WTC11 (cell line): ENCODE measurements around the gene RAMACL. TPM values are rescaled to one million over a fixed set of nuclear protein-coding genes. Genes with fewer than 3 reads are reported as not detected.

Experiments used
- ATAC-seq: fragments of 200-7000 bp; cut with Tn5 transposase; 2 replicates; pipeline ENCODE4 v1.10.0; 2021; ENCODE audit warnings: mild to moderate bottlenecking, moderate library complexity
- CTCF ChIA-PET: fragments of 300-600 bp; sonication (Branson Sonifier 250); formaldehyde crosslinking; loops from one replicate; lab custom pipeline; 2021; ENCODE audit warnings: antibody characterized with exemption; lab: Charles Lee
- POLR2A ChIA-PET: fragments of 350-600 bp; sonication (Branson Sonifier 250); formaldehyde crosslinking; loops from one replicate; lab custom pipeline; 2021; ENCODE audit warnings: antibody characterized with exemption; lab: Charles Lee
- DNase-seq: peaks from one replicate; pipeline ENCODE4 v3.0.0; 2021; ENCODE audit warnings: low spot score
- H3K27ac Mint-ChIP-seq: 2 replicates; pipeline ENCODE4 v1.8.0; 2021; ENCODE audit warnings: mixed read lengths
- H3K27me3 Mint-ChIP-seq: 2 replicates; pipeline ENCODE4 v1.8.0; 2021; ENCODE audit warnings: low read depth, mild to moderate bottlenecking, moderate library complexity, mixed read lengths
- H3K36me3 Mint-ChIP-seq: 2 replicates; pipeline ENCODE4 v1.8.0; 2021; ENCODE audit warnings: mixed read lengths
- H3K4me1 Mint-ChIP-seq: 2 replicates; pipeline ENCODE4 v1.8.0; 2022; ENCODE audit warnings: mixed read lengths
- H3K4me3 Mint-ChIP-seq: 2 replicates; pipeline ENCODE4 v1.8.0; 2021; ENCODE audit warnings: mild to moderate bottlenecking, moderate library complexity, mixed read lengths
- H3K9me3 Mint-ChIP-seq: 2 replicates; pipeline ENCODE4 v1.8.0; 2021; ENCODE audit warnings: mixed read lengths
- CTCF ChIP-seq: fragments of 200-600 bp; IDR thresholded peaks from 2 replicates; pipeline ENCODE4 v1.8.0; 2022; ENCODE audit warnings: antibody characterized with exemption
- FOXP1 ChIP-seq: sonication (generic); formaldehyde crosslinking; IDR thresholded peaks from 2 replicates; pipeline ENCODE4 v1.8.0; 2022; ENCODE audit warnings: missing genetic modification reagents, mild to moderate bottlenecking, moderate library complexity, borderline replicate concordance
- FOXP4 ChIP-seq: sonication (generic); formaldehyde crosslinking; IDR thresholded peaks from 2 replicates; pipeline ENCODE4 v1.8.0; 2022; ENCODE audit warnings: mild to moderate bottlenecking, missing genetic modification reagents
- IRF1 ChIP-seq: sonication (generic); formaldehyde crosslinking; IDR thresholded peaks from 2 replicates; pipeline ENCODE4 v1.8.0; 2023; ENCODE audit warnings: missing genetic modification reagents
- JUN ChIP-seq: sonication (generic); formaldehyde crosslinking; IDR thresholded peaks from 2 replicates; pipeline ENCODE4 v1.8.0; 2023; ENCODE audit warnings: mild to moderate bottlenecking, missing genetic modification reagents
- KAT7 ChIP-seq: sonication (generic); formaldehyde crosslinking; IDR thresholded peaks from 2 replicates; pipeline ENCODE4 v1.8.1; 2023; ENCODE audit warnings: missing genetic modification reagents, mild to moderate bottlenecking, borderline replicate concordance
- MAX ChIP-seq: sonication (generic); formaldehyde crosslinking; IDR thresholded peaks from 2 replicates; pipeline ENCODE4 v1.8.0; 2022; ENCODE audit warnings: mild to moderate bottlenecking, missing genetic modification reagents
- NFATC4 ChIP-seq: fragments of 250-450 bp; sonication (Bioruptor Pico); IDR thresholded peaks from 2 replicates; pipeline ENCODE4 v1.9.0; 2021; ENCODE audit warnings: mild to moderate bottlenecking
- NR1H2 ChIP-seq: sonication (generic); formaldehyde crosslinking; IDR thresholded peaks from 2 replicates; pipeline ENCODE4 v1.9.0; 2021; ENCODE audit warnings: mild to moderate bottlenecking, moderate library complexity, missing genetic modification reagents
- PRRX2 ChIP-seq: fragments of 250-450 bp; sonication (Bioruptor Pico); IDR thresholded peaks from 2 replicates; pipeline ENCODE4 v1.8.0; 2021; ENCODE audit warnings: mild to moderate bottlenecking
- TCF7 ChIP-seq: sonication (generic); formaldehyde crosslinking; IDR thresholded peaks from 2 replicates; pipeline ENCODE4 v1.8.0; 2022; ENCODE audit warnings: mild to moderate bottlenecking, low read depth, missing genetic modification reagents, moderate library complexity
- TEAD1 ChIP-seq: sonication (generic); formaldehyde crosslinking; IDR thresholded peaks from 2 replicates; pipeline ENCODE4 v1.8.0; 2022; ENCODE audit warnings: mild to moderate bottlenecking, missing genetic modification reagents
- TEAD4 ChIP-seq: sonication (generic); formaldehyde crosslinking; IDR thresholded peaks from 2 replicates; pipeline ENCODE4 v1.8.0; 2022; ENCODE audit warnings: mild to moderate bottlenecking, missing genetic modification reagents
- ZMAT4 ChIP-seq: fragments of 250-450 bp; sonication (Bioruptor Pico); IDR thresholded peaks from 2 replicates; pipeline ENCODE4 v1.9.0; 2021; ENCODE audit warnings: mild to moderate bottlenecking
- ZNF138 ChIP-seq: sonication (generic); formaldehyde crosslinking; conservative IDR thresholded peaks from 2 replicates; pipeline ENCODE4 v1.8.1; 2022; ENCODE audit warnings: mild to moderate bottlenecking, moderate library complexity, missing genetic modification reagents
- ZNF416 ChIP-seq: fragments of 250-450 bp; sonication (Bioruptor Pico); IDR thresholded peaks from 2 replicates; pipeline ENCODE4 v1.9.0; 2021; ENCODE audit warnings: mild to moderate bottlenecking, inconsistent platforms
- ZNF532 ChIP-seq: fragments of 250-450 bp; sonication (Bioruptor Pico); IDR thresholded peaks from 2 replicates; pipeline ENCODE4 v1.9.0; 2021; ENCODE audit warnings: mild to moderate bottlenecking, borderline replicate concordance
- ZSCAN18 ChIP-seq: fragments of 250-450 bp; sonication (Bioruptor Pico); IDR thresholded peaks from 2 replicates; pipeline ENCODE4 v2.1.2; 2022; ENCODE audit warnings: mild to moderate bottlenecking, moderate library complexity
- total RNA-seq: library from RNA; stranded (reverse); gene quantifications from 3 replicates; pipeline ENCODE4 v1.2.3, GENCODE V29; 2021

RAMACL gene
- total RNA-seq, 1 experiment from 2014 or later, result 0.79 TPM

GRCh38 chr6:166556863-166557322 lies 29.6 kb downstream of the RAMACL start:
- peaks cover 63% of the 10 kb centered on the region for H3K4me1 Mint-ChIP-seq
- ChIA-PET POLR2A (no interaction called here), CTCF (no interaction called here)
- no peak overlapping the region for H3K4me3 Mint-ChIP-seq
- no peaks in the 10 kb centered on the region for H3K36me3 Mint-ChIP-seq
- DNase-seq (no peak), ATAC-seq (no peak)
- no peak overlapping the region; the same call in 1 of the 2 replicates for H3K27ac Mint-ChIP-seq
- peaks cover 5% of the 10 kb centered on the region for H3K9me3 Mint-ChIP-seq
- TF ChIP-seq ZSCAN18 (CRISPR knock-in tag) (no peak), KAT7 (CRISPR knock-in tag) (no peak), ZNF138 (no peak), NR1H2 (CRISPR knock-in tag) (no peak), PRRX2 (no peak), MAX (CRISPR knock-in tag) (no peak), FOXP4 (CRISPR knock-in tag) (no peak), ZNF532 (CRISPR knock-in tag) (no peak), FOXP1 (CRISPR knock-in tag) (no peak), JUN (no peak)
- H3K27me3 Mint-ChIP-seq, result no peaks in the 10 kb centered on the region

GRCh38 chr6:166556336-166556735 lies 30.1 kb downstream of the RAMACL start:
- DNase-seq, result no peak
- CTCF ChIA-PET, result no interaction called here

More at GRCh38 chr6:166556336-166556735, 30.1 kb downstream of the RAMACL start:
- Mint-ChIP-seq H3K9me3 (peaks cover 5% of the 10 kb centered on the region), H3K36me3 (no peaks in the 10 kb centered on the region), H3K4me3 (no peak overlapping the region), H3K4me1 (peaks cover 67% of the 10 kb centered on the region), H3K27ac (peak overlapping the region; percentile 10; the same call in 1 of the 2 replicates), H3K27me3 (no peaks in the 10 kb centered on the region)
- no peak for TF ChIP-seq TEAD4 (CRISPR knock-in tag)
- no peak for TF ChIP-seq ZNF416 (CRISPR knock-in tag)
- TF ChIP-seq IRF1 (CRISPR knock-in tag), result no peak
- TF ChIP-seq CTCF, result no peak
- no peak for TF ChIP-seq ZMAT4
- no peak for TF ChIP-seq TCF7 (CRISPR knock-in tag)
- TF ChIP-seq NFATC4, result no peak
- no peak for TF ChIP-seq TEAD1 (CRISPR knock-in tag)
- POLR2A ChIA-PET, result interaction anchor here (0.5 to 1.6 kb wide), 2 partner anchors 17 to 51 kb away, joined by 3 read pairs; no protein-coding TSS in a partner anchor
- ATAC-seq, result no peak
